Gastrocnemius medialis (tissue), 4 donors: ENCODE measurements around the gene ISG20L2. TPM values are rescaled to one million over a fixed set of nuclear protein-coding genes. Genes with fewer than 3 reads are reported as not detected.

ENCODE experiments used
- ATAC-seq, 2 donors: fragments of 150-250 bp; one replicate each; pipeline ENCODE4 v1.9.1; 2016
- DNase-seq, 2 donors: peaks; one replicate each; pipeline ENCODE4 v3.0.0-alpha.2; 2019
- H3K27ac ChIP-seq, 4 donors: fragments of 200-600 bp; sonication (generic); 1 replicate in 1 of 4; 2 replicates in 3 of 4; pipeline ENCODE4 v1.5.1; 2016 to 2018; ENCODE audit warnings: mild to moderate bottlenecking in 2 of 4, moderate library complexity in 1 of 4
- H3K27me3 ChIP-seq, 3 donors: fragments of 200-600 bp; sonication (generic) in 2 of 3; 1 replicate in 1 of 3; 2 replicates in 2 of 3; pipeline versions ENCODE4 v1.5.1 to v1.6.0; 2016 to 2019; ENCODE audit warnings: mild to moderate bottlenecking in 1 of 3, moderate library complexity in 1 of 3
- H3K36me3 ChIP-seq, 2 donors: fragments of 200-600 bp; sonication (generic) in 1 of 2; one replicate each; pipeline ENCODE4 v1.5.1; 2017 to 2018
- H3K4me1 ChIP-seq, 2 donors: fragments of 200-600 bp; sonication (generic) in 1 of 2; one replicate each; pipeline ENCODE4 v1.5.1; 2016 to 2017; ENCODE audit warnings: mild to moderate bottlenecking in 2 of 2
- H3K4me3 ChIP-seq, 4 donors: fragments of 200-600 bp; sonication (generic) in 3 of 4; 1 replicate in 1 of 4; 2 replicates in 3 of 4; pipeline ENCODE4 v1.5.1; 2016 to 2019; ENCODE audit warnings: mild to moderate bottlenecking in 2 of 4
- H3K9me3 ChIP-seq, 3 donors: fragments of 200-600 bp; sonication (generic) in 2 of 3; 1 replicate in 1 of 3; 2 replicates in 2 of 3; pipeline ENCODE4 v1.5.1; 2016 to 2019
- CTCF ChIP-seq, 5 experiments: fragments of 450-650 bp in 3 of 5; fragments of 200-600 bp in 2 of 5; sonication (generic) in 2 of 5; IDR thresholded peaks in 4 of 5; conservative IDR thresholded peaks in 1 of 5; 1 replicate in 4 of 5; 2 replicates in 1 of 5; pipeline ENCODE4 v1.5.1; 2016 to 2019; ENCODE audit warnings: antibody characterized with exemption in 5 of 5, mild to moderate bottlenecking in 3 of 5, moderate library complexity in 3 of 5
- POLR2A ChIP-seq, 2 donors: fragments of 450-650 bp; IDR thresholded peaks; one replicate each; pipeline ENCODE4 v1.6.1; 2017; ENCODE audit warnings: antibody characterized with exemption in 2 of 2, mild to moderate bottlenecking in 2 of 2, moderate library complexity in 2 of 2
- in situ Hi-C, 4 donors: fragments of 200-750 bp; cut with MboI; loops; one replicate each; pipeline versions ENCODE4 v1.15.0 to v1.8.0; 2017; ENCODE audit warnings: low sequenced_read_pairs in 4 of 4
- intact Hi-C: fragments of 100-400 bp; cut with DNase I; formaldehyde crosslinking; loops from one replicate; pipeline ENCODE4 v1.15.1; 2023; ENCODE audit warnings: low total_unique reads
- total RNA-seq, 4 donors: library from RNA; depleted of rRNA; stranded (reverse); fragments of >200 nt; gene quantifications; one replicate each; pipeline versions ENCODE4 v1.1.0 to v1.2.3, GENCODE V29; 2016

The ISG20L2 gene
- total RNA-seq, 4 donors from 2014 or later: 9.5 to 16.4 (median 15.1) TPM

DNA sequence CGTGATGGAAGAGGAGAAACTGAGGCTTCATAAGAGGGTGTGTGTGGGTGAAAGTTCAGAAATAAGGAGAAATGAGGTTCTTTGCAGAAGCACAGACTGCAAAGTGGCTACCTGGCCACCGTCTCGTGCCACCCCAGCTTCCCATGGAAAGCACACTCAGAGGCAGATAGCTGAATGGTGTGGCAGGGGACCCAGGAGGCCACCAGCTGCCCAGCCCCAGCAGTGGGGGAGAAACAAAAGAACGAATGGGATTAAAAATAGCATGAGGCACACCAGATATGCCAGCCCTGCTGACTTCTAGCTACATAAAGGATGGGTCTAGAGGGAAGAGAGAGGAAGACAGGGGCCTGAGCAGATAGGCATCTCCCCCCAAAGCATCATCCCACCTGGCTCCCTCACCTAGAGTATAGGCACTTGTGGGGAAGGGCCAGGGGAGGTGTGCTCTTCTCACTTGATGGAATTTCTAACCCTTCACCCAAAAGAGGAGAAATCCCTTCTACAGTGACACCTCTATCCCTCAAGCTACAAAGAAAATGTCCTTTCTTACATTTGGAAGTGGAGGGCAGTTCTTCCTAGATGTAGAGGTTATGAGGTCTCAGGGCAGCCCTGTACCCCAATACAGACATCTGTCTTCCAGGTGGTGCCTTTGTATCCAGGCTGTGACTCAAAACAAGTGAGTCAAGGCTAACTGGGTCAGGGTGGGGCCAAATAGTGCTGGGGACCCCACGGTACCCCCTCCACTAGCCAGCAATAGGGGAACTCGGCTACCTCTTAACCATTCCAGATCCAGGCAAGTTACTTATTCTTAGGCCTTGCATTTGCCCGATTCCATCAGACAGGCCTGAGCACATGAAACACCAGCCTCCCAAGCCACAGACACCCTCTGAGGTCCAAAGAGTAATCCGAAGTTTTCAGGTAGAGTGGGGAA lies 19.4 kb upstream of the ISG20L2 start:
- in situ Hi-C loops (loop anchor here in 1 of 4 donors (25.0 kb wide), 1 partner anchor 686 kb away; the partner anchor contains the start of genes LAMTOR2, RAB25 and UBQLN4), intact Hi-C loops (loop anchor here (5.0 to 10.0 kb wide), 3 partner anchors 241 to 623 kb away; partner anchors contain the start of genes CCT3 and TSACC)
- peaks cover 45 to 56% of the 10 kb centered on the region in 2 donors for H3K4me1 ChIP-seq
- DNase-seq (peak; percentile 54 to 71), ATAC-seq (peak; percentile 12 to 27)
- H3K27me3 ChIP-seq: no peaks in the 10 kb centered on the region
- peak overlapping the region; percentile 94 to 100 (median 100) for H3K27ac ChIP-seq
- H3K4me3 ChIP-seq: peak overlapping the region; percentile 86 to 100 (median 96)
- TF ChIP-seq CTCF (IDR thresholded peaks at IDR 0.05 in 4 of 5, conservative IDR thresholded peaks at IDR 0.05 in 1 of 5) (no peak), POLR2A (IDR thresholded peaks at IDR 0.05) (peak in 1 of 2 donors; percentile 71)
- H3K36me3 ChIP-seq: peaks cover 0 to 21% of the 10 kb centered on the region in 2 donors
- no peaks in the 10 kb centered on the region for H3K9me3 ChIP-seq

GRCh38 chr1:156746728-156747631 lies 18.4 kb upstream of the ISG20L2 start:
- intact Hi-C loops (loop anchor here (5.0 to 10.0 kb wide), 3 partner anchors 240 to 622 kb away; partner anchors contain the start of genes CCT3 and TSACC), in situ Hi-C loops (loop anchor here in 1 of 4 donors (25.0 kb wide), 1 partner anchor 685 kb away; the partner anchor contains the start of genes LAMTOR2, RAB25 and UBQLN4)
- H3K4me1 ChIP-seq: peaks cover 41 to 48% of the 10 kb centered on the region in 2 donors
- DNase-seq (peak; percentile 88 to 95), ATAC-seq (peak; percentile 51 to 55)
- no peaks in the 10 kb centered on the region for H3K27me3 ChIP-seq
- H3K4me3 ChIP-seq: peak overlapping the region; percentile 86 to 100 (median 96)
- TF ChIP-seq POLR2A (IDR thresholded peaks at IDR 0.05) (peak; percentile 55 to 81), CTCF (IDR thresholded peaks at IDR 0.05 in 4 of 5, conservative IDR thresholded peaks at IDR 0.05 in 1 of 5) (peak in 2 of 5 experiments; percentile 34 to 42)
- peaks cover 0 to 31% of the 10 kb centered on the region in 2 donors for H3K36me3 ChIP-seq
- H3K27ac ChIP-seq: peak overlapping the region; percentile 94 to 100 (median 100)
- H3K9me3 ChIP-seq: no peaks in the 10 kb centered on the region

DNA sequence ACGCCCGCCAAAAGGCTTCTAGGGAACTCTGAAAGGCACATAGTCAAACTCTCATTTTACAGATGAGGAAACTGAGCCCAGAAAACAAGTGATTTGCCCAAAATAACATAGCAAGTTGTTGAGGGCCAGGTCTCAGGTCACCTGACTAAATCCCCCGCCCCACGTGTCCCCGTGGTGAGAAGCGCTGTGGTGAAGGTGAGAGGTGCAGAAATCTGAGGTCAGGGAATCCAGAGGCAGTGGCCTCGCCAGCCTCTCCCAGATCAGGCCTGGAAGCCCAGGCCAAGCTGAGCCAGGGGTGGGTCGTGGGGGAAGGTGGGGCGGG lies 17.8 kb upstream of the ISG20L2 start:
- H3K4me3 ChIP-seq: peak overlapping the region; percentile 86 to 100 (median 96)
- intact Hi-C loops: loop anchor here (5.0 to 10.0 kb wide), 3 partner anchors 239 to 622 kb away; partner anchors contain the start of genes CCT3 and TSACC

More for the DNA sequence above, 17.8 kb upstream of the ISG20L2 start:
- Histone ChIP-seq H3K36me3 (peaks cover 0 to 31% of the 10 kb centered on the region in 2 donors), H3K27me3 (no peaks in the 10 kb centered on the region), H3K4me1 (peaks cover 47 to 54% of the 10 kb centered on the region in 2 donors), H3K9me3 (no peaks in the 10 kb centered on the region), H3K27ac (peak overlapping the region; percentile 94 to 100 (median 100))
- DNase-seq (no peak), ATAC-seq (no peak)
- in situ Hi-C loops: loop anchor here in 1 of 4 donors (25.0 kb wide), 1 partner anchor 684 kb away; the partner anchor contains the start of genes LAMTOR2, RAB25 and UBQLN4
- TF ChIP-seq CTCF (IDR thresholded peaks at IDR 0.05 in 4 of 5, conservative IDR thresholded peaks at IDR 0.05 in 1 of 5): no peak
- no peak for TF ChIP-seq POLR2A (IDR thresholded peaks at IDR 0.05)
